Breast epithelium (tissue), 3 donors: ENCODE results near the gene SCGN.

Source experiments
- CTCF ChIP-seq, 3 donors: fragments of 450-650 bp; IDR thresholded peaks; one replicate each; pipeline ENCODE4 v1.5.1; 2016 to 2017; ENCODE audit warnings: antibody characterized with exemption in 3 of 3, mild to moderate bottlenecking in 3 of 3, moderate library complexity in 3 of 3
- POLR2A ChIP-seq: fragments of 450-650 bp; IDR thresholded peaks from one replicate; pipeline ENCODE4 v1.6.1; 2016; ENCODE audit warnings: antibody characterized with exemption, mild to moderate bottlenecking, moderate library complexity
- POLR2AphosphoS5 ChIP-seq, 3 donors: sonication (generic); formaldehyde crosslinking; IDR thresholded peaks; one replicate each; pipeline ENCODE4 v1.6.1; 2017; ENCODE audit warnings: antibody characterized with exemption in 3 of 3

- TF ChIP-seq CTCF (IDR thresholded peaks at IDR 0.05) (no peak), POLR2A (no peak), POLR2AphosphoS5 (IDR thresholded peaks at IDR 0.05) (no peak)
Measured at GRCh38 chr6:25709761-25710160, 57.7 kb downstream of the SCGN start.
